Lower leg skin (tissue), 4 donors: ENCODE data around the gene CEACAM6. TPM values are rescaled to one million over a fixed set of nuclear protein-coding genes. Genes with fewer than 3 reads are reported as not detected.

Source experiments
- DNase-seq, 2 donors: peaks; one replicate each; pipeline ENCODE4 v3.0.0-alpha.2; 2019; ENCODE audit warnings: low spot score in 2 of 2
- H3K4me3 ChIP-seq: fragments of 200-600 bp; sonication (generic); 2 replicates; pipeline ENCODE4 v1.5.1; 2017; ENCODE audit warnings: mild to moderate bottlenecking, low read depth; ENCODE audit not compliant: poor library complexity, severe bottlenecking
- POLR2A ChIP-seq, 2 donors: fragments of 450-650 bp; IDR thresholded peaks; one replicate each; pipeline ENCODE4 v1.6.1; 2016 to 2017; ENCODE audit warnings: antibody characterized with exemption in 2 of 2, mild to moderate bottlenecking in 1 of 2, moderate library complexity in 1 of 2
- WGBS, 2 donors: methylation state at CpG; one replicate each; pipeline ENCODE4 v1.1.5; 2018; 5-methylcytosine and 5-hydroxymethylcytosine counted together
- intact Hi-C: fragments of 100-400 bp; cut with DNase I; formaldehyde crosslinking; loops from one replicate; pipeline ENCODE4 v1.15.0; 2023; ENCODE audit warnings: low total_unique reads
- total RNA-seq, 4 donors: library from RNA; depleted of rRNA; stranded (reverse); fragments of >200 nt; gene quantifications; one replicate each; pipeline ENCODE4 v1.1.0, GENCODE V29; 2016
- TF ChIP-seq, protein P1 (sequence below), 3 donors: fragments of 450-650 bp; IDR thresholded peaks; one replicate each; pipeline ENCODE4 v1.5.1; 2016; ENCODE audit warnings: antibody characterized with exemption in 3 of 3, mild to moderate bottlenecking in 3 of 3, moderate library complexity in 2 of 3

The CEACAM6 gene
- total RNA-seq, 4 donors from 2014 or later, result 2.6 to 23.1 (median 14.5) TPM

DNA sequence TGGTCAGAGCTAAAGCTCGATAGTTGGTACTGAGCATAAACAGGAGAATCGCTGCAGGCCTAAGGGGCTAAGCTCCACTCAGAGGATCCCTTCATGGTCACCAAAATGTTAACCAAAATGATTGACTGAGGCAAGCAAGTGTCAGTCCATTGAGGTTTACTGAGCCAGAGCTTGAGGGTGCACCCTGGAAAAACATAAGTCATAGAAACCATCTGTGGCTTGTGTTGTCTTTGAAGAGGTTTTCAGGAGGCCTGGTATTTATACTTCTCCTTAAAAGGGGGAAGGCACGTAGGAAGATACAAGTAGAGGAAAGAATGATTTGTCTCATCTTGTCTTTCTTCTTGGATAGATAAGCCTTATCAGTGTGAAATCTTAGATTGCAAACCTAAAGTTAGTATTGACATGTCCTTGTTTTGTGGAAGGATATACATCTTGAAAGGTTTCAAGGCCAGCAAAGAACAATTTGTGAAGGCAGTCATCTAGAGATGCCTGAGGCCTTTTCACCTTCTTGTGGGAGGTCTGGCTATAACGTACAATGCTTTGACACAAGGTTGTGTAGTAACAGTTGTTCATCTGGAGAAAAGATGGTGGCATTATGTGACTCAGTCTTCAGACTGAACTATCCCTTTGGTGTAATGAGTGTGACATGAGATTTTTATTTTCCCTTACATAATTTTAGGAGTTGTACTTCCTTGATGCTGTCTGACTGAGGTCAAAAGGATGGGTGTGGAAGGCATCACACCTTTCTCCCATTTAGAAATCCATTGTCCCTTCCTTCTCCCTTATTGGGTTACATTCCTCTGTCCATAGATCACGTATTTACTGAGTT is 14.7 kb upstream of the CEACAM6 start:
- intact Hi-C loops, result no loop called here
- peak in 1 of 2 donors; percentile 36 for DNase-seq
- 63 to 67% methylated on average over 5 of the region's 5 CpGs for WGBS, 2 donors

DNA sequence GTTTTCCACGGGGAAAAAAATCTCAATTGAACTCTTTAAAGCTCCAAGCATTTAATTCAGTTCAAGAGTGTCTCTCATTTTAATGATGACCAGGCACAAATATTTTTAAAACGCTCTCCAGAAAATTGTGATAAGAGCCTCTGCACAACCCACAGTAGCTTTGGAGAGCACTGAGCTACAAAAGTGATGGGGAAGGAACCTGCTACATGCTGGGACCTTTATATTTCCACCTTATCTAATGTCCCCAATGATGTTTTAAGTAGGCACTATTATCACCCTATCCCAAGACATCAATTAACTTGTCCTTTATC is 14.1 kb upstream of the CEACAM6 start:
- intact Hi-C loops, result no loop called here
- no peak for DNase-seq
- H3K4me3 ChIP-seq, result no peak overlapping the region
- no peak for TF ChIP-seq POLR2A (IDR thresholded peaks at IDR 0.05)
- TF ChIP-seq, protein P1, sequence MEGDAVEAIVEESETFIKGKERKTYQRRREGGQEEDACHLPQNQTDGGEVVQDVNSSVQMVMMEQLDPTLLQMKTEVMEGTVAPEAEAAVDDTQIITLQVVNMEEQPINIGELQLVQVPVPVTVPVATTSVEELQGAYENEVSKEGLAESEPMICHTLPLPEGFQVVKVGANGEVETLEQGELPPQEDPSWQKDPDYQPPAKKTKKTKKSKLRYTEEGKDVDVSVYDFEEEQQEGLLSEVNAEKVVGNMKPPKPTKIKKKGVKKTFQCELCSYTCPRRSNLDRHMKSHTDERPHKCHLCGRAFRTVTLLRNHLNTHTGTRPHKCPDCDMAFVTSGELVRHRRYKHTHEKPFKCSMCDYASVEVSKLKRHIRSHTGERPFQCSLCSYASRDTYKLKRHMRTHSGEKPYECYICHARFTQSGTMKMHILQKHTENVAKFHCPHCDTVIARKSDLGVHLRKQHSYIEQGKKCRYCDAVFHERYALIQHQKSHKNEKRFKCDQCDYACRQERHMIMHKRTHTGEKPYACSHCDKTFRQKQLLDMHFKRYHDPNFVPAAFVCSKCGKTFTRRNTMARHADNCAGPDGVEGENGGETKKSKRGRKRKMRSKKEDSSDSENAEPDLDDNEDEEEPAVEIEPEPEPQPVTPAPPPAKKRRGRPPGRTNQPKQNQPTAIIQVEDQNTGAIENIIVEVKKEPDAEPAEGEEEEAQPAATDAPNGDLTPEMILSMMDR (IDR thresholded peaks at IDR 0.05), result no peak
- WGBS, 2 donors, result 82 to 85% methylated on average over 2 of the region's 2 CpGs

More for the DNA sequence above, 14.7 kb upstream of the CEACAM6 start:
- no peak for TF ChIP-seq POLR2A (IDR thresholded peaks at IDR 0.05)
- TF ChIP-seq, protein P1 (IDR thresholded peaks at IDR 0.05), result no peak
- H3K4me3 ChIP-seq, result no peak overlapping the region

DNA sequence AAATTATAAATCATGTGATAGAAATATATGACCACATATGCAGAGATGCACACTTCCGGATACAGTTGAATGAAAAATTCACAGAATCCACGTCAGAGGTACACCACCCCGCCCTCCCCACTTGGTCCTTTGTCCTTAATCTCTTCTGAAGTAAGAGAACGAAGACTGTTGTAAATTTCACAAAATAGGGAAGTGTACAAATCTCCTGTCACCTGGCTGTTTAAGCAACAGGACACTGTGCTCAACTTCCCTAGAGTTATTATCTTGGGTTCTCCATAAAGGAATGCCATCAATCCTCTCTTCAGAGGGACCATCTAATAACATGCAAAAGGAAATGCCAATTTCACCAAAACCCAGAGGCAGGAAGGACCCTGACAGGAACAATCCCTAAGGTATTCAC is 10.5 kb upstream of the CEACAM6 start:
- no peak for TF ChIP-seq POLR2A (IDR thresholded peaks at IDR 0.05)
- TF ChIP-seq, protein P1 (IDR thresholded peaks at IDR 0.05), result no peak
- WGBS, 2 donors, result 56 to 63% methylated on average over 4 of the region's 4 CpGs
- no peak for DNase-seq
- intact Hi-C loops, result no loop called here
- no peak overlapping the region for H3K4me3 ChIP-seq

DNA sequence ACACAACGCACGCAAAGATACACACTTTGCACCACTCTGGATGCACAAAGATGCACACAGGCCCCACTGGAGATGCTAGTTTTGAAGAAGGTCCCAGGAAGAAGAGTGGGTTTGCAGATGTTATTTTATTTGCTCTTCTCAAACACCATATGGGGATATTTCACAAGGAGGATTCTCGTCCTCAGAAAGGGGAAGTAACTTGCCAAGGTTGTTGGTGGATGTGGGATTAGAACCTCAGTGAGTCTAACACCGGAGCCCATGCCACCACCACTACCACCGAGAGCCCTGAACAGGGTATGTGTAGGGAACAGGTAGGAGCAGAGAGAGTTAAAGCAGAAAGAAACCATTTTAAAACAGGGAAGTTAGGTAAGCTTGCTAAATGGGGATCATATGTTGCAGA is 9.6 kb upstream of the CEACAM6 start:
- no peak for TF ChIP-seq POLR2A (IDR thresholded peaks at IDR 0.05)
- TF ChIP-seq, protein P1 (IDR thresholded peaks at IDR 0.05), result no peak
- intact Hi-C loops, result no loop called here
- no peak overlapping the region for H3K4me3 ChIP-seq
- DNase-seq, result no peak
- WGBS, 2 donors, result 71 to 77% methylated on average over 5 of the region's 5 CpGs

DNA sequence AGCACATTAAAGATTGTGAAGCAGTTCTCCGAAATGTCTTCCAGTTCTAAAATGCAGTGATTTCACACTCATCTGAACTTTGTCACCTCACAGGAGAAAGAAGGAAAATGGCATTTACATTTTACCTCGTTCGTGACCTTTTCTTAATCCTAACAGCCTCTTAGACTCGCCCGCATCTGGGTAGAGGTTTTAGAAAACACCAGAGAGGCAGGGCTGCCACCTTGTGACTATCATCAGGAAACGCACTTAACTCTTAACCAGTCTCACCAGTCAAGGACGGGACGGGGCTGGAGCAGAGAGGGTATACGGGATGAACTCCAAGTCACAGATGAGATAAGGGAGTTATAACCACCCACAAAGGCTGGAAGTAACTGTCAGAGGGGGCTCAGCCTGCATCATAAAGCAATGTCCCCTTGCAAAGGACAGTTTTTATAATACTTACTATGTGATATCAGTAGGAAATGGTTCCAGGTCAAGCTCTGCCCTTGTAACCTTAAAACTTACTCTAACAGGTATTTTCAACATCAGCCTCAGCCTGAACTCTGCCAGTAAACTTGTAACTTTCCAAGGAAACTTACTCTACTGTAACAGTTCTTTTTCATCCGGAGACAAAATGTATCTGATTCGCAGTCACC is 8.6 kb upstream of the CEACAM6 start:
- DNase-seq, result peak in 1 of 2 donors; percentile 49
- TF ChIP-seq, protein P1 (IDR thresholded peaks at IDR 0.05), result no peak
- no peak for TF ChIP-seq POLR2A (IDR thresholded peaks at IDR 0.05)
- intact Hi-C loops, result no loop called here
- H3K4me3 ChIP-seq, result no peak overlapping the region
- WGBS, 2 donors, result 15 to 18% methylated on average over 11 of the region's 11 CpGs
